Anterior cingulate cortex (tissue), 58 donors: ENCODE data around the gene PPFIA3.
"Not testable (repeated sequence)": the region's sequence is repeated elsewhere in the genome, so short reads cannot be mapped to it uniquely, and the experiment has no call there.

Experiments used
- DNase-seq, 58 donors: peaks; one replicate each; lab custom pipeline; 2025; lab: John Stamatoyannopoulos, UW

PPFIA3 gene

GRCh38 chr19:49120868-49121267, 1.5 kb downstream of the PPFIA3 start:
- DNase-seq = no peak

DNA sequence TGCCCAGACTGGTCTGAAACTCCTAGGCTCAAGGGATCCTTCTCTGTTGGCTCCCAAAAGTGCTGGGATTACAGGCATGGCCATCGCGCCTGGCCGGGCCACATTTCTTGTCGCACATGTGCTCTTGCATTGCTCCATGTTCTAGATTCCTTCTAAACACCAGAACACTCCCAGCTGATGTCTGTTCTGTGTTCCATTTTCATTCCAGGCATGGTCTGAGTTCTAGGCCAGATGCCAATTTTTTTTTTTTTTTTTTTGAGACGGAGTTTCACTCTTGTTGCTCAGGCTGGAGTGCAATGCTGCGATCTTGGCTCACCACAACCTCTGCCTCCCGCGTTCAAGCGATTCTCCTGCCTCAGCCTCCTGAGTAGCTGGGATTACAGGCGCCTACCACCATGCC, 2.5 kb downstream of the PPFIA3 start:
- DNase-seq = peak in 3 of 58 donors; percentile 4 to 39 (median 17)

GRCh38 chr19:49123285-49123684, 3.9 kb downstream of the PPFIA3 start:
- DNase-seq = not testable (repeated sequence)

DNA sequence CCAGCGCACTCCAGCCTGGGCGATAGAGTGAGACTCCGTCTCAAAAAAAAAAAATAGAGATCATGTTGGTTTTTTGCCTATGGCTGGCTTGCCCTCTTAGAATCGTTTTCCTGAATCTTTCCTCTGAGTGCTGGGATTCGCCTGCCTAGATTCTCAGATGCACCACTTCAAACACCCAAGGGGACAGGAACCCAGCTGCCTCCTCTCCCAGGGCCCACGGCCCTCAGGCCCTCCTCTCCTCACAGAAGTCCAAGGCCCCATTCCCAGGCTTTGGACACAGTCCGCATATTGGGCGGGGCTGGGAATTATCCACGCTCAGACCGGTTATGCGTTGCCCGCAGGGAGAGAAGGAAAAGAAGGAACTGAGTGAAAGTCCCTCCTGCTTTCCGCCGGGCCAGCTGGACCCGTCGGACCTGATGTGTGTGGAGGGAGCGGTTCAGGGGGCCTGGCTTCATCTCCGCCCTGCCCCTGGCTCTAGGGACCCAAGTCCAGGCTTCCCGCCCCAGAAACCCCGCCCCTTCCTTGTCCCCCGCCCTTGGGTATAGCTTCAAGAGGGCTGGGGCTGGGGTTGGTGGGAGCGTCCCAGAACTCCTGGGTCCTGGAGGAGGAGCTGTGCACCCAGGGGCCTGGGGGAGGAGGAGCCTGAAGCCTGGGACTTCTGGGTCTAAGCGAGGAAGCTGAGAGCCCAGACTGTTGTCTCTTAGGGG, 5.8 kb downstream of the PPFIA3 start:
- DNase-seq = no peak

DNA sequence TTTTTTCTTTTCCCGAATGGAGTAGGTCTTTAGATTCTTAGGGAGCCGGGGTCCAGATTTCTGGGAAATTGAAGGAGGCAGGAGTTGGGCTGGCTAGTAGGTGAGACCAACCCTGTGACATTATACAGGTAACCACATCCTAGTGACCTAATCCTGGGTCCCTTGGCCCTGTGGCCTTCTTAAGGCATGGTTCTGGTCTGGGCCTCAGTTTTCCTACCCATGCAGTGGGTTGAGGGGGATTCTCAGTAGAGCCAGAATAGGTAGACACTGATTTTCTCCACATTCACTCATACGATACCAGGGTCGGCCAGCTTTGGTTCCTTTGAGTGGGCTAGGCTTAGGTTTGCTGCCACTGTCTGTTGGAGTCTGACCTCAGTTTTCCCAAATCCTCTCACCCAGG, 7.2 kb downstream of the PPFIA3 start:
- no peak for DNase-seq

GRCh38 chr19:49127225-49127624, 7.9 kb downstream of the PPFIA3 start:
- not testable (repeated sequence) for DNase-seq

GRCh38 chr19:49127674-49128544, 8.6 kb downstream of the PPFIA3 start:
- peak; percentile 31 to 98 (median 96) for DNase-seq

DNA sequence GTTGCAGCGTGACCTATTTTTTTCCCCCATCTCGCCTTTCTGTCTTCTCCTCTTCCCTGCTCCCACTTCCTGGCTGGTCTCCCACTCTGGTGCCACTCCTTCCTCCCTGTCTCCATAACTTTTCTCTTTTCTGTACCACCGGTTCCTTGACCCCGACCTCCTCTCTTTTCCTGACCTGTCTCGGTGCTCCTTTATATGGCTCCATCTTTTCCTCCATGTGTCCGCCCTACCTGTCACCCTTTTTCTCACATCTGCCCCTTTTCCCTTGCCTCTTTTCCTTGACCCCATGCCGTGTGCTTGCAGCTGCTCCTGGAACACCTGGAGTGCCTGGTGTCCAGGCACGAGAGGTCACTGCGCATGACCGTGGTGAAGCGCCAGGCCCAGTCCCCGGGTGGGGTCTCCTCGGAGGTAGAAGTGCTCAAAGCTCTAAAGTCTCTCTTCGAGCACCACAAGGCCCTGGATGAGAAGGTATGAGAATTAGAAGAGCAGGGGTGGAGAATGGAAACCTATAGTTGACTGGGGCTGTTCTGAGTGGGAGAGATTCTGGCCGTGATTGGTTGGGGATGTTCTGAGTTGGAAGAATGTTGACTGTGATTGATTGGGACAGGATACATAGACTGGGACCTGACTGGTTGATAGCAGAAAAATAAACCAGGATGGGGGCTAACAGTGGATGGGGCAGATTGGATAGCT, 9.3 kb downstream of the PPFIA3 start:
- DNase-seq = no peak

DNA sequence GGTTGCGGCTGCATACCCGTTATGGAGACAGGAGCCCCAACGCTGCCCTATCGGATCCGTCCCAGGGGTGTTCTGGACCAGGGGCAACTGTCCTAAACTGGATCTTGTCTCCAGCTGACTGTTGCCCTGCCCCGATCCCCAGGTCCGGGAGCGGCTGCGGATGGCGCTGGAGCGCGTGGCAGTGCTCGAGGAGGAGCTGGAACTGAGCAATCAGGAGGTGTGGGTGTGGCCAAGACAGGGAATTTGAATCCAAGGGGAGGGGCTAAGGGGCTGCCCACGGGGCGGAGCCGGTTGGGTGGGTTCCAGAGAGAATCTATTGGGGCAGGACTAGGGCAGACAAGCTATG, 9.9 kb downstream of the PPFIA3 start:
- no peak for DNase-seq

DNA sequence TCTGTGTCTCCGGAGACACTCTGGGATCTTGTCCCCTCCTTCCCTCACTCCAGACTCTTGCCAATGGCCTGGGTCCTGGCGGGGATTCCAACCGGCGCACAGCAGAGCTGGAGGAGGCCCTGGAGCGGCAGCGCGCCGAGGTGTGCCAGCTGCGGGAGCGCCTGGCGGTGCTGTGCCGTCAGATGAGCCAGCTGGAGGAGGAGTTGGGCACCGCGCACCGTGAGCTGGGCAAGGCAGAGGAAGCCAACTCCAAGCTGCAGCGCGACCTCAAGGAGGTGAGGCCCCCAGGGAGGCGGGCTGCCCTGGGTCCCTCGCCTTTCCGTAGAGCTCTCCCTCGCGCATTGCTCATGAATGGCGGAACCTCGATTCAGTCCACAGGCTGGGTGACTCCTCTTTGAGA, 11.0 kb downstream of the PPFIA3 start:
- peak in 7 of 58 donors; percentile 9 to 23 (median 11) for DNase-seq

DNA sequence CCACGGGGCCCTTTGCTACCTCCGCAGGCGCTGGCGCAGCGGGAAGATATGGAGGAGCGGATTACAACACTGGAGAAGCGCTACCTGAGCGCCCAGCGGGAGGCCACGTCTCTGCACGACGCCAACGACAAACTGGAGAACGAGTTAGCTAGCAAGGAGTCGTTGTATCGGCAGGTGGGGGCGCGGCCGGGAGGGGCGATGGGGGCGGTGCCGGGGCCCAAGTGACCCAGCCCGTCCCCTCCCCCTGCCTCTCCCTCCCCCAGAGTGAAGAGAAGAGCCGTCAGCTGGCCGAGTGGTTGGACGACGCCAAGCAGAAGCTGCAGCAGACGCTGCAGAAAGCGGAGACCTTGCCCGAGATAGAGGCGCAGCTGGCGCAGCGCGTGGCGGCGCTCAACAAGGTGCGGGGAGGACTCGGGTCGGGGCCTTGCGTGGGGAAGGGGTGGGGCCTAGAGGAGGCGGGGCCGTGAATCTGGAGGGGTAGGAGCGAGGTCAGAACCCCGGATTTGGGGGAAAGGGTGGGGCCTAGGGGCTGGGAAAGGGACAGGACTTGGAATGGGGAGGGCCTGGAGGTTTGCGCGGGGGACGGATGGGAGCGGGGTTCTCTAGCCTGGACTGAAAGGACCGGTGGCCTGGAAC, 13.7 kb downstream of the PPFIA3 start:
- DNase-seq = peak in 1 of 58 donors; percentile 13

DNA sequence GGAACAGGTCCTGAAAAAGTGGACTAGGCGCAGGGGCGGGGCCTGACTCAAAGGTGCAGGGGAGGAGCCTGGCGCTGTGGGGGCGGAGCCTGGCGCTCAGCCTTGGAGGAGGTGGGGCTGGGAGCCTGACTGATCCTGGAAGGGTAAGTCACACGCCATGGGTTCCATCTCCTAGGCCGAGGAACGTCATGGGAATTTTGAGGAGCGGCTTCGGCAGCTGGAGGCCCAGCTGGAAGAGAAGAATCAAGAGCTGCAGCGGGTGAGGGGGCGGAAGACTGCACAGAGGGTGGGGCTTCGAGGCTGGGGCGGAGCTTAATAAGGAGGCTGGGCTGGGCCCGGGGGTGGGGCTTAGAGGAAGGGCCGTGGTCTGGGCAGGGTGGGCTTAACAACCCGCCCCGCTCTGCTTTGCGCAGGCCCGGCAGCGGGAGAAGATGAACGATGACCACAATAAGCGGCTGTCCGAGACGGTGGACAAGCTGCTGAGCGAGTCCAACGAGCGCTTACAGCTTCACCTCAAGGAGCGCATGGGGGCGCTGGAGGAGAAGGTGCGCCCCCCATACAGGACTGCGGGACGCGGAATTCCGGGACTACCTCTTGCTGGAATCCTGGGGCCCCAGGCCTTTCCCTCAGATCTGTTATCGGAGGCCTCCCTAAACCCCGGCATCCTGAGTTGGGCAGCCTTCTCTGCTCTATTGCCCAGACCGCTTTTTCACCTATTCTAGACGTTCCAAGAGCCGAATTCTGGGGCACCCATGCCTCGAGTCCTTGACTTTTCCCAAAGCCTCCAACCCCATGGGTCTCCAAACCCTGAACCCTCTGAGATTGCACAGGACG, 14.5 kb downstream of the PPFIA3 start:
- peak in 3 of 58 donors; percentile 13 to 27 (median 26) for DNase-seq

GRCh38 chr19:49135686-49136085, 16.3 kb downstream of the PPFIA3 start:
- DNase-seq = no peak

DNA sequence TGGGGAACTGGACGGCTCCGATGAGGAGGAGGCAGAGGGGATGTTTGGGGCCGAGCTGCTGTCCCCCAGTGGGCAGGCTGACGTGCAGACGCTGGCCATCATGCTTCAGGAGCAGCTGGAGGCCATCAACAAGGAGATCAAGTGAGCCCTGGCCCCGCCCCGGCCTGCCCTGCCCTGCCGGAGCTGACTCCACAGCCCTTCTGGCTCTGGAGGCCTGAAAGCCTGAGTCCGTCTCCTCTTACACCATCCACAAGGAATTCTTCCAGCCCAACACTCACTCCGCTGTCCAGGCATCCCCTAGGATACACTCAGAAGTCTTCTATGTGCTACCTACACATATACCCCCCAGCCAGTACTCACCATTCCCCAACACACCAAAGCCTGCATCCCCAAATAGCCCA, 17.4 kb downstream of the PPFIA3 start:
- DNase-seq = no peak

DNA sequence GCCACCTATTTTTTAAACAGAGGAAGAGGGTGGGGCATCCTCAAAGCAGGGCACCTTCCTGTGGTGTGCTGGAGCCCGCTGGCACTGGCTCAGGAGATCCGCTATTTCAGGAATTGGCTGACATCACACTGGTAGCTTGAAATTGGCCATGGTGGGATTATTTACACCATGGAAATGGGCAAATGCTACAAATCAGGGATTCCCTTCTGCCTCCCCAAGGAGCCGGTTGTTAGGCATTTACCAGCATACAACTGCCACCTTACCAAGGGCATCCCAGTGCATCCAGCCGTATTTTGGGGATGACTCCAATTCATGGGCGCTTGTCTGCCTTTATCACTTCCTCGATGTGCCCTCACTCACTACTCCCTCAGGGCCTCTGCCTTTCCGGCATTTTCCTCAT, 21.6 kb downstream of the PPFIA3 start:
- no peak for DNase-seq

- DNase-seq = no peak
Measured at GRCh38 chr19:49141352-49141751, 22.0 kb downstream of the PPFIA3 start.

DNA sequence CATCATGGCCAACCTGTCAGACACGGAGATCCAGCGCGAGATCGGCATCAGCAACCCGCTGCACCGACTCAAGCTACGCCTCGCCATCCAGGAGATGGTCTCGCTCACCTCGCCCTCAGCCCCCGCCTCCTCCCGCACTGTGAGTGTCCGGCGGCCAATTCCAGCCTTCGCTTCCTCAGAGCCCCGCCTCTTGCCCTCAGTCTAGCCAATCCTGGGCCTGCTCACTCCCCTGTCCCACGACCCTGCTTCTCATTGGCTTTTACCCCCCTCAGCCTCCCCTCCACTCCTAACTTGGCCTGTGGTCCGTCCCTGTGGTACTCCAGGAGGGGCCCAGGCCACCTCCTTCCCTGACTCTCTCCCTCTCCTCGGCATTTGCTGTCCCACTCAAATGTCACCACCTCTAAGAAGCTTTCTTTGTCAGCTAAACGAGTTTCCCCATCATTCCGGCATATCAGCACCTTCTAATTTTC, 23.6 kb downstream of the PPFIA3 start:
- peak in 57 of 58 donors; percentile 22 to 92 (median 82) for DNase-seq

GRCh38 chr19:49145573-49146407, 26.4 kb downstream of the PPFIA3 start:
- peak in 57 of 58 donors; percentile 24 to 88 (median 73) for DNase-seq

GRCh38 chr19:49146408-49146770, 27.0 kb downstream of the PPFIA3 start:
- DNase-seq = peak in 14 of 58 donors; percentile 46 to 73 (median 56)
